NOMO-1 (cell line): ENCODE data around the gene SLX1A.
A peak's percentile ranks its signal among the peaks of the same experiment; 100 is the strongest.
"Not testable (repeated sequence)": the region's sequence is repeated elsewhere in the genome, so short reads cannot be mapped to it uniquely, and the experiment has no call there.

Source experiments
- DNase-seq, 2 experiments: peaks; one replicate each; lab custom pipeline; 2025; ENCODE audit not compliant: unreplicated experiment in 2 of 2; lab: John Stamatoyannopoulos, UW

SLX1A gene

DNA sequence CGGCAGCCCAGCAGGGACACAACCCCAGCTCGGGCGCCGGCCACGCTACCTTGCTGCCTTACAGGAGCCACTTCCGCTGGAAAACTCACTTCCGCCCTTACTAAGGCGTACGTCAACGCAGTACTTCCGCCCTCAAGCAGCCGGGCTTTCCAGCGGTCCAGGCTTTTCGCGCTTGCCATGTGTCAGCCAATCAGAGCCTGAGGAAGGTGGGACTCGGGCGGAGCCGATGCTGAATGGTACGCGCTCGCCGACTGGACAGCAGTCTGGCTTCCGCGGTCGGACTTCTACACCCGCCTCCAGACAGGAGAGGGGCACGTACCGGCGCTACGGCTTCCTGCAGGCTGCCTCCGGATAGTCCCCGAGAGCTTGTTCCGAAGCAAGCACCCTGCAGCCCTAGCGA, at the start of gene SLX1A, which contains the start of gene BOLA2B:
Gene SLX1A (plus strand): TSS at position 261 of the 400 bp plus-strand sequence. CDS start 210 bp downstream, outside the sequence.
Gene BOLA2B (minus strand): TSS at position 52 of the 400 bp plus-strand sequence. CDS start 71 bp downstream, outside the sequence.
- not testable (repeated sequence) for DNase-seq

DNA sequence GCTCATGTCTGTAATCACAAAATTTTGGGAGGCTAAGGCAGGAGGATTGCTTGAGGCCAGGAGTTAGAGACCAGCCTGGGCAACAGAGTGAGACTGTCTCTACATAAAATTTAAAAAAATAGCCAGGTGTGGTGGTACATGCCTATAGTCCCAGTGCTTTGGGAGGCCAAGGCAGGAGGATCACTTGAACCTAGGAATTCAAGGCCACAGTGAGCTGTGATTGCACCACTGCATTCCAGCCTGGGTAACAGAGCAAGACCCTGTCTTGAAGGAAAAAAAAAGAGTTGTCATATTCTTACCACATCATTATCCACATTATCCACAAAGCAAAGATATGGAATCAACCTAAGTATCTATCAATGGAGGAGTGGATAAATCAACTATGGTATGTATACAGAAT, 49.7 kb upstream of the SLX1A start:
- no peak for DNase-seq

DNA sequence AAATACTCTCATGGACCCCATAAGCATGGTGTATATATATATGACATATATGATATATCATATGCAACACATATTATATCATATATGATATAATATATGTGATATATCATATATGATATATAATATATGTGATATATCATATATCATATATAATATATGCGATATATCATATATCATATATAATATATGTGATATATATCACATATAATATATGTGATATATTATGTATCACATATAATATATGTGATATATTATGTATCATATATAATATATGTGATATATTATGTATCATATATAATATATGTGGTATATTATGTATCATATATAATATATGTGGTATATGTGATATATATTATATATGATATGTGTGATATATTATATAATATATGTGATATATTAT, 48.8 kb upstream of the SLX1A start:
- DNase-seq: no peak

DNA sequence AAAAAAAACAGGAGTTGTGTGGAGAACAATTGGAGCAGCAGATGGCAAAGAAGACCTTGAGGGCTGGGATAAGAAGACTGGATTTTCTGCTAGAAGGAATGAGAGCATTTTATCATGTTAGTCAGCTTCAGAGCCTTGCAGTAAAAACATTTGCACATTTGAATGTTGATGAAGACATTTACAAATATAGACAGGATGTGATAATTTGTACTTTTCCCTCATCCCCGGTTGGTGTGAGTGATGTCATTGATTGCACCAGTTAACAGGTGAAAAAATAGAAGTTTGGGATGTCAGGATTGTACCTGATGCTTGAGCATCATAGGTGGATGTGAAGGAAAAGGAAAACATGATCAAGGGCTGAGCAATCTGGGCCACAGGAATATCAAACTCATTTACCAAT, 48.0 kb upstream of the SLX1A start:
- no peak for DNase-seq

DNA sequence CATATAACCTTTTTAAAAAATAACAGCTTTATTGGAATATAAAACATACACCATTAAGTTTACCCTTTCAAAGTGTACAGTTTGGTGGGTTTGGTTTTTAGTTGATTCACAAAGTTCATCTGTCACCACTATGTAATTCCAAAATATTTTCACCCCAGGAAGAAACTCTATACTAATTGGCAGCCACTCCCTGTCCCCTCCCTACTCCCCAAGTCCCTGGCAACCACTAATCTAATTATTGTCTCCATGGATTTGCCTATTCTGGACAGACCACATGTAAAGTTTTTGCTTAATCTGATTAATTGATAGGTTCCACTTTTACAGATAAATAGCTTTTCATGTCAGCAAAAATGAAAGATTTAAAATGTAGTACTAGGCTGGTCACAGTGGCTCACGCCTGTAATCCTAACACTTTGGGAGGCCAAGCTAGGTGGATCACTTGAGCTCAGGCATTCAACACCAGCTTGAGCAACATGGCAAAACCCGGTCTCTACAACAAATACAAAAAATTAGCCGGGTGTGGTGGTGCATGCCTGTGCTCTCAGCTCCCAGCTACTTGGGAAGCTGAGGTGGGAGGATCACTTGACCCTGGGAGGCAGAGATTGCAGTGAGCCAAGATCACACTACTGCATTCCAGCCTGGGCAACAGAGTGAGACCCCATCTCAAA, 45.7 kb upstream of the SLX1A start:
- DNase-seq: no peak

DNA sequence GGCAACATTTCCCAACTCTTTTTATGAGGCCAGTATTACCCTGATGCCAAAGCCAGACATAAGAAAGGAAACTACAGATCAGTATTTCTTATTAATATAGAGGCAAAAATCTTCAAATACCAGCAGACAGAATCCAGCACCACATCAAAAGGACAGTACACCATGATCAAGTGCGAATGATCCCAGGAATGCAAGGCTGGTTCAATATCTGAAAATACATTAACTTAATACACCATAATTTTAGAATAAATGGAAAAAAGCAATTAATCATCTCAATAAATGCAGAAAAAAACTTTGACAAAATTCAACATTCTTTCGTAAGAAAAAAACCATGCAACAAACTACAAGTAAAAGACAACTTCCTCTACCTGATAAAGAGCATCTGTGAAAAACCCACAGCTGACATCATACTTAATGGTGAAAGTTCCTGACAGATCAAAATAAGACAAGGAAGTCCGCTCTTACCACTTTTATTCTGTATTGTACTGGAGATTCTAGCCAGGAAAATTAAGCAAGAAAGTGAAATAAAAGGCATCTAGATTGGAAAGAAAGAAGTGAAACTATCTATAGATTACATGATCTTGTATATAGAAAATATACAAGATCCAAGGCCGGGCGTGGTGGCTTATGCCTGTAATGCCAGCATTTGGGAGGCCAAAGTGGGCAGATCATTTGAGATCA, 44.3 kb upstream of the SLX1A start:
- peak; percentile 79 to 96 for DNase-seq

DNA sequence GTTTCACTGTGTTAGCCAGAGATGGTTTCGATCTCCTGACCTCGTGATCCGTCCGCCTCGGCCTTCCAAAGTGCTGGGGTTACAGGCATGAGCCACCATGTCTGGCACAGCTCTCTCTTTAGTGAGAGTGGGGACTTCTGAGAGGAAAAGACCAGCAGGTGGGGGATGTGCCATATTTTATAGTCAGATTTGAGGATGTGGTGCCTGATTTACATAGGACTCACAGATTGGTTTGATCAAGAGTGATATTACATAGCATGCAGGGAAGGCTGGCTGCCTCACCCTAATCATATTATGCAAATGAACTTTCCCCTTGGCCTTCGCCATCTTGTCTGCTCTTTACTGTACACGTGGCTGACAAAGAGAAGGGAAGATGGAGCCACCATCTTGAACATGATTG, 42.6 kb upstream of the SLX1A start:
- DNase-seq: no peak

DNA sequence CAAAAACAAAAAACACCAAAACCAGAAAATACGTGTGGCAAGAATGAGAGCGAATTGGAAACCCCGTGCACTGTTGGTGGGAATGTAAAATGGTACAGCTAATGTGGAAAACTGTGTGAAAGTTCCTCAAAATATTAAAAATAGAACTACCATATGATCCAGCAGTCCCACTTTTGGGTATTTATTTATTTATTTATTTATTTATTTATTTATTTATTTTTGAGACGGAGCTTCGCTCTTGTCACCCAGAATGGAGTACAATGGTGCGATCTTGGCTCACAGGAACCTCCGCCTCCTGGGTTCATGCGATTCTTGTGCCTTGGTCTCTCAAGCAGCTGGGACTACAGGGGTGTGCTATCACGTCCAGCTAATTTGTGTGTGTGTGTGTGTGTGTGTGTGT, 41.2 kb upstream of the SLX1A start:
- DNase-seq: no peak

DNA sequence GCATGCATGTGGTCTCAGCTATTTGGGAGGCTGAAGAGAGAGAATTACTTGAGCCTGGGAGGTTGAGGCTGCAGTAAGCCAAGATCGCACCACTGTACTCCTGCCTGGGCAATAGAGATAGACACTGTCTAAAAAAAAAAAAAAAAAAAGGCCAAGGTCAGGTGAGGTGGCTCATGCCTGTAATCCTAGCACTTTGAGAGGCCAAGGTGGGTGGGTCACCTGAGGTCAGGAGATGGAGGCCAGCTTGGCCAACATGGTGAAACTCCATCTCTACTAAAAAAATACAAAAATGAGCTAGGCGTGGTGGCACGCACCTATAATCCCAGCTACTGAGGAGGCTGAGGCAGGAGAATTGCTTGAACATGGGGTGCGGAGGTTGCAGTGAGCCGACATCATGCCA, 38.5 kb upstream of the SLX1A start:
- no peak for DNase-seq

DNA sequence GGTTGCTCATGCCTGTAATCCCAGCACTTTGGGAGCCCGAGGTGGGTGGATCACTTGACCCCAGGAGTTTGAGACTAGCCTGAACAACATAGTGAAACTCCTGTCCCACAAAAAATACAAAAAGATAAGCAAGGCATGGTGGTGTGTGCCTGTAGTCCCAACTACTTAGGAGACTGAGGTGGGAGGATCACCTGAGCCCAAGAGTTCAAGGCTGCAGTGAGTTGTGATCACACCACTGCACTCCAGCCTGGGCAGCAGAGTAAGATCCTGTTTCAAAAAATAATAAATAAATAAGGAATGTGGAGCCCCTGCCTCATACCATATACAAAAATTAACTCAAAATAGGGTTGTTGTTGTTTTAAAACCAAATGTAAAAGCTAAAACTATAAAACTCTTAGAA, 36.5 kb upstream of the SLX1A start:
- no peak for DNase-seq

DNA sequence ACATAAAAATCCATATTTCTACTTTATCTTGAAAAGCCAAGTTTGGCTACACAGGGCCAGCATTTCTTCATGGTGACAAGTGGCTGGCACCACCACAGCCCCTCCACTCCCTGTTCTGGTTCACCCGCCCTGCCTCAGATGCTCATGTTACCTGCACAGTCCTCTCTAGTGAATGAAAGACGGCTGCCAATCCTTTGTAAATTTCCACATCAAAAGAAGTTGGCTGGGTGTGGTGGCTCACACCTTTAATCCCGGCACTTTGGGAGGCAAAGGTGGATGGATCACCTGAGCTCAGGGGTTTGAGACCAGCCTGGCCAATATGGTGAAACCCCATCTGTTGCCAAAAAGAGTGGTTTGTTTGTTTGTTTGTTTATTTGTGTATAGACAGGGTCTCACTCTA, 30.1 kb upstream of the SLX1A start:
- no peak for DNase-seq

DNA sequence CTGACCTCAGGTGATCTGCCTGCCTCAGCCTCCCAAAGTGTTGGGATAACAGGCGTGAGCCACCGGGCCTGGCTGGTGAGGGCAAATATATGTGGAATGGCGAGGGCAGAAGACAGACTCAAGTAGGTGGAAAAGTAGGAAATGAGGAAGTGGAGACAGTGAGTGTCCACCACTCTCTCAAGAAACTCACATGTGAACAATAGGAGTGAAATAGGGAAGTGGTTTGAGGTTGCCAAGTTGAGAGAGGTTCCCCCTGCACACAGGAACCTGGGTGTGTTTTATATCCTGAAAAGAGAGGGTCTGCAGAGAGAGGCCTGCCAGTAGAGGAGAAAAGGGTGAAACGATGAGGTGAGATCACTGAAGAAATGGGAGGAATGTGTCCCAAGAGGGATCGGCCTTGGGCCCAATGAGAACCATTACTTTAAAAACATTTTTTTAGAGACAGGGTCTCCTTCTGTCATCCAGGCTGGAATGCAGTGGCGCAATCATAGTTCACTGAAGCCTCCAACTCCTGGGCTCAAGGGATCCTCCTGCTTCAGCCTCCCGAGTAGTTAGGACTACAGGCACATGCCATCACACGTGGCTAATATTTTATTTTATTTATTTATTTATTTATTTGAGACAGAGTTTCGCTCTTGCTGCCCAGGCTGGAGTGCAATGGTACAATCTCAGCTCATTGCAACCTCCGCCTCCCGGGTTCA, 27.3 kb upstream of the SLX1A start:
- peak; percentile 82 to 91 for DNase-seq

DNA sequence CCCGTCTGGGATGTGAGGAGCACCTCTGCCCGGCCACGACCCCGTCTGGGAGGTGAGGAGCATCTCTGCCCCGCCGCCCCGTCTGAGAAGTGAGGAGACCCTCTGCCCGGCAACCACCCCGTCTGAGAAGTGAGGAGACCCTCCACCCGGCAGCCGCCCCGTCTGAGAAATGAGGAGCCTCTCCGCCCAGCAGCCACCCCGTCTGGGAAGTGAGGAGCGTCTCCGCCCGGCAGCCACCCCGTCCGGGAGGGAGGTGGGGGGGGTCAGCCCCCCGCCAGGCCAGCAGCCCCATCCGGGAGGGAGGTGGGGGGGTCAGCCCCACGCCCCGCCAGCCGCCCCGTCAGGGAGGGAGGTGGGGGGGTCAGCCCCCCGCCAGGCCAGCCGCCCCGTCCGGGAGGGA, 24.9 kb upstream of the SLX1A start:
- DNase-seq: not testable (repeated sequence)

DNA sequence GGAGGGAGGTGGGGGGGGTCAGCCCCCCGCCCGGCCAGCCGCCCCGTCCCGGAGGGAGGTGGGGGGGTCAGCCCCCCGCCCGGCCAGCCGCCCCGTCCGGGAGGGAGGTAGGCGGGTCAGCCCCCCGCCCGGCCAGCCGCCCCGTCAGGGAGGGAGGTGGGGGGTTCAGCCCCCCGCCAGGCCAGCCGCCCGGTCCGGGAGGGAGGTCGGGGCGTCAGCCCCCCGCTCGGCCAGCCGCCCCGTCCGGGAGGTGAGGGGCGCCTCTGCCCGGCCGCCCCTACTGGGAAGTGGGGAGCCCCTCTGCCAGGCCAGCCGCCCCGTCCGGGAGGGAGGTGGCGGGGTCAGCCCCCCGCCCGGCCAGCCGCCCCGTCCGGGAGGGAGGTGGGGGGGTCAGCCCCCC, 24.3 kb upstream of the SLX1A start:
- DNase-seq: not testable (repeated sequence)

DNA sequence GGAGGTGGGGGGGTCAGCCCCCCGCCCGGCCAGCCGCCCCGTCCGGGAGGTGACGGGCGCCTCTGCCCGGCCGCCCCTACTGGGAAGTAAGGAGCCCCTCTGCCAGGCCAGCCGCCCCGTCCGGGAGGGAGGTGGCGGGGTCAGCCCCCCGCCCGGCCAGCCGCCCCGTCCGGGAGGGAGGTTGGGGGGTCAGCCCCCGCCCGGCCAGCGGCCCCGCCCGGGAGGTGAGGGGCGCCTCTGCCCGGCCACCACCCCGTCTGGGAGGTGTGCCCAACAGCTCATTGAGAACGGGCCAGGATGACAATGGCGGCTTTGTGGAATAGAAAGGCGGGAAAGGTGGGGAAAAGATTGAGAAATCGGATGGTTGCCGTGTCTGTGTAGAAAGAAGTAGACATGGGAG, 23.5 kb upstream of the SLX1A start:
- not testable (repeated sequence) for DNase-seq

DNA sequence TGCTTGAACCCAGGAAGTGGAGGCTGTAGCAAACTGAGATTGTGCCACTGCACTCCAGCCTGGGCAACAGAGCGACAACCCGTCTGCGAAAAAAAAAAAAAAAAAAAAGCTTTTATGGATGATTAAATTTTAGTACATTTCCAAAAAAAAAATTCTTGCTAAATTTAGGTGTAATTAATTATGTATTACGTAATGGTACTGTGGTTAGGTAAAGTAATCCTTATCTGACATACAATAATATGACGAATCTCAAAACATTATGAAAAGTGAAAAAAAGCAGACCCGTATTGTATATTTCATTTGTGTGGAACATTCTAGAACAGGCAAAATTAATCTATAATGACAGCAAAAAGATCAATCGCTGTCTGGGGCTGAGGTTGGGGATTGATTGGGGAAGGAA, 20.6 kb upstream of the SLX1A start:
- peak in 1 of 2 experiments; percentile 14 for DNase-seq

DNA sequence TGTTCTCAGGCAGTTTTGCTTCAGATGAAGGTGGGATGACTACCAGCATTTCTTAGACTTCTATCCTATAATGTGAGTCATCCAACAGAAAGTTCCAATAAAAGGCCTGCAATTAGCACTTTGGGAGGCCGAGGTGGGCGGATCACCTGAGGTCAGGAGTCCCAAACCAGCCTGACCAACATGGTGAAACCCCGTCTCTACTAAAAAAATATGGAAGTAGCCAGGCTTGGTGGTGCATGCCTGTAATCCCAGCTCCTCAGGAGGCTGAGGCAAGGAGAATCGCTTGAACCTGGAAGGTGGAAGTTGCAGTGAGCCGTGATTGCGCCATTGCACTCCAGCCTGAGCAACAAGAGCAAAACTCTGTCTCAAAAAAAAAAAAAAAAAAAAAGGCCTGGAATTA, 16.8 kb upstream of the SLX1A start:
- not testable (repeated sequence) for DNase-seq

DNA sequence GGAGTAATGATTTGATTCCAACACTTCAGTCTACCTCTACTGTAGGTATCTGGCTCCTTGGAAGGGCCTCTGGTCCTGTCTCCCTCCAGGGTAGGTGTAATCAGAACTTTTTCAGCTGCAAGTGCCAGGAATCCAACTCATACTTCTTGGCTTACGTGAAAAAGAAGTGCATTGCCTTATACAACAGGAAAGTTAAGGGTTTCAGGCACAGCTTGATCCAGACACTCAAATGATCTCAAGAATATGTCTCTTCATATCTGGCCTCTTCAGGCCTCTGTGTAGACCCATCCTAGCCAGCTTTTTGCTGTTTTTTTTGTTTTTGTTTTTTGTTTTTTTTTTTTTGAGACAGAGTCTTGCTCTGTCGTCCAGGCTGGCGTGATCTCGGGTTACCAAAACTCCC, 14.5 kb upstream of the SLX1A start:
- DNase-seq: no peak

DNA sequence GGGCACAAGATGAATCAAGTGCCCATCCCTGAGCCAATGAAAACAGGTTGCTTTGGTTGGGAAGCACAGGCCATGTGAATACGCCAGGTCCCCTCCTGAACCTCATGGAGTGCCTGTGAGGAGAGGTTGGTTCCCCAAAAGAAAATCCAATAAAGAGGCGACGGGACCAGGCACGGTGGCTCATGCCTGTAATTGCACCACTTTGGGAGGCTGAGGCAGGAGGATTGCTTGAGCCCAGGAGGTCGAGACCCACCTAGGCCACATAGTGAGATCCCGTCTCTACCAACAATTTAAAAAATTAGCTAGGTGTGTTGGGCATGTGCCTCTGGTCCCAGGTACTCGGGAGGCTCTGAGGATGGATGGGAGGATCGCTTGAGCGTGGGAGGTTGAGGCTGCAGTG, 13.7 kb upstream of the SLX1A start:
- no peak for DNase-seq

DNA sequence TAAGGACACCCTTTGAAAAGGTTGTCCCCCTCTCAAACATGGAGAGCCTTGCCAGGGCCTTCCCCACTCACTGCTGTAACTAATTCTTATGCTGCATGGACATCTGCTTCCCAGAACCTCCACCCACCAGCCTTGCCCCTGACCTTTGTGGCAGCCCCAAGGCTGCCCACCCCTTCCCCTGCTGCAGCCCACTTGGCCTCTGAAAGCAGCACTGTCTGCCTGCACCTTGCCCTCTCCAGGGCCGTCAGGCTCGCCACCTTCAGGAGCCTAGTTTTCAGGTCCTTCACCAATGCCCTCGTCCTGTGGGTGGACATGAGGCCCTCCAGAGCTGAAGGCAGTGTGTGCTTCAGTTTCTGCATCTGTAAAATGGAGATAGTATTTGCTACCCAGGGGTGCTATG, 12.9 kb upstream of the SLX1A start:
- no peak for DNase-seq

DNA sequence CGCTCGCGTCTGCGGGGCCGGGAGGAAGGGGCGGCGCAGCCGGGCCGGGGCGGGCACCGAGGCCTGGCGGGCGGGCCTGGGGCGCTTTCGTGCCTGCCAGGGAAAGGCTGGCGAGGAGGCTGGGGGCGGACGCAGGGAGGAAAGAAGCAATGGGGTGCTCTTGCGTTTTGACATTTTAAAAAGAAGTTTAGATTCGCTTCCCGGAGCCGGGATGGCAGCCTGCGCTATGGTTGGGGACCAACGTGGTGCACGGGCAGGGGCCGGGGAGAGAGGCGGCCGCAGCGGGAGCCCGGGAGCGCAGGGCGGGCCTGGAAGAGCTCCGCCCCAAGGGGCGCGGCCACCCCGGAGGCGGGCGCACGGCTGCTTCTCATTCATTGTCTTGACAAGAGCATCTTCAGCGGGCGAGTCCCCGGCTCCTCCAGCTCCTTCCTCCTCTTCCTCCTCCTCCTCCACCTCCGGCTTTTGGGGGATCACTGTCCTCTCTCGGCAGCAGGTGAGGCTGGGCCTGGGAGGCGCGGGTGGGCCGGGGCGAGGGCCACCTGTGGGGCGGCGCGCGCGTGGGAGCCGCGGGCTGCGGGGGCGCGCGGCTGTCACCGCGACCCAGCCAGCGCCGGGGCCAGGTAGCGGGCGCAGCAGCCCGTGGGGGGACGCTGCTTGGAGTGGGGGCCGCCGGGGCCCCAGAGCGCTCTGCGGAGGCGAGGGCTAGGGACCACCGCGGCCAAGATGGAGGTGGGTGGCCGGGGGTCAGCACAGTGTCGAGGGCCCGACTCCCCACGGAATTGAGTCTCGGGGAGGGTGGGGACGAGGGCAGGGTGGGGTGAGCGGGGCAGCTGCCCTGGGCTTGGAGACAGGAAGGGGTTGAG, 10.2 kb upstream of the SLX1A start, which contains the start of gene CORO1A:
Gene CORO1A (plus strand): TSS at position 370 of the 863 bp plus-strand sequence. CDS start 1,608 bp downstream, outside the sequence.
- DNase-seq: peak; percentile 78
